ENCODE measurements around the gene TMEM266. TPM values are rescaled to one million over a fixed set of nuclear protein-coding genes. Genes with fewer than 3 reads are reported as not detected.

Gene TMEM266
- total RNA-seq, 4 donors from 2014 or later: 0.27 to 2.7 (median 1.5) TPM

DNA sequence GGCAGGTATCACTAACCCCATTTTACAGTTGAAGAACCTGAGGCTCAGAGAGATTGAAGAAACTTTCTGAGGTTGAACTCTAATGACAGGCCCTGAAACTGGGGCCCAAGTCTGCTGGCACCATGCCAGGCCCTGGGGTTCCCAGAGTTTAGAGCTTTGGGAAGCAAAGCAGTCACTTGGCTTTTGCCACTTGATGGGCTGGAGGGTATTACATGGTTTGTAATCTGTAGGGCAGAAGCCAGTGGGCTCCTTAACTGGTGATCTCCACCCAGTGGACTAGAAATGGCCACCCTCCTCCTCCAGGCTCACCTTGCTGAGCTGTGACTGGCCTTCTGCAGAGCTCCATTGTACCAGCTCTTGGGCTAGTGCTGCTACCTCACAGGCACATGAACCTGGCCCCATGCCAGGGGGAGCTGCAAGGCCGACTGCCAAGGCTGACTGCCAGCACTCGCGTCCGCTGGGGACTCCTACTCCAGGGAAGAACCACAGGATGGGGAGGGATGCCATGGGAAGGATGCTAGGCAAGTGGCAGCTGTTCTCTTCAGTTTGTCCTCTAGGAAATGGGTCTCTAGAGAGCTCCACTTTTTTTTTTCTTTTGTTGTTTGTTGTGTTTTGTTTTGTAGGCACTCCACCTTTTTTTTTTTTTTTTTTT lies 146.7 kb downstream of the TMEM266 start:
- H3K4me3 ChIP-seq (ENCODE audit: low read depth, poor library complexity, severe bottlenecking): no peak overlapping the region
- TF ChIP-seq, protein P1, sequence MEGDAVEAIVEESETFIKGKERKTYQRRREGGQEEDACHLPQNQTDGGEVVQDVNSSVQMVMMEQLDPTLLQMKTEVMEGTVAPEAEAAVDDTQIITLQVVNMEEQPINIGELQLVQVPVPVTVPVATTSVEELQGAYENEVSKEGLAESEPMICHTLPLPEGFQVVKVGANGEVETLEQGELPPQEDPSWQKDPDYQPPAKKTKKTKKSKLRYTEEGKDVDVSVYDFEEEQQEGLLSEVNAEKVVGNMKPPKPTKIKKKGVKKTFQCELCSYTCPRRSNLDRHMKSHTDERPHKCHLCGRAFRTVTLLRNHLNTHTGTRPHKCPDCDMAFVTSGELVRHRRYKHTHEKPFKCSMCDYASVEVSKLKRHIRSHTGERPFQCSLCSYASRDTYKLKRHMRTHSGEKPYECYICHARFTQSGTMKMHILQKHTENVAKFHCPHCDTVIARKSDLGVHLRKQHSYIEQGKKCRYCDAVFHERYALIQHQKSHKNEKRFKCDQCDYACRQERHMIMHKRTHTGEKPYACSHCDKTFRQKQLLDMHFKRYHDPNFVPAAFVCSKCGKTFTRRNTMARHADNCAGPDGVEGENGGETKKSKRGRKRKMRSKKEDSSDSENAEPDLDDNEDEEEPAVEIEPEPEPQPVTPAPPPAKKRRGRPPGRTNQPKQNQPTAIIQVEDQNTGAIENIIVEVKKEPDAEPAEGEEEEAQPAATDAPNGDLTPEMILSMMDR (IDR thresholded peaks at IDR 0.05): no peak
- TF ChIP-seq POLR2A (IDR thresholded peaks at IDR 0.05): no peak
- DNase-seq (ENCODE audit: low spot score in 2 of 2): peak in 1 of 2 donors; percentile 91
- intact Hi-C loops (cut with DNase I; ENCODE audit: low total_unique reads): no loop called here
- WGBS, 2 donors: 26 to 52% methylated on average over 4 of the region's 4 CpGs

GRCh38 chr15:76208084-76208785 lies 148.4 kb downstream of the TMEM266 start:
- DNase-seq (ENCODE audit: low spot score in 2 of 2): no peak
- 88 to 92% methylated on average over 8 of the region's 8 CpGs for WGBS, 2 donors
- H3K4me3 ChIP-seq (ENCODE audit: low read depth, poor library complexity, severe bottlenecking): no peak overlapping the region
- intact Hi-C loops (cut with DNase I; ENCODE audit: low total_unique reads): no loop called here
- TF ChIP-seq, protein P1 (IDR thresholded peaks at IDR 0.05): no peak
- TF ChIP-seq POLR2A (IDR thresholded peaks at IDR 0.05): no peak

GRCh38 chr15:76208786-76209424 lies 149.1 kb downstream of the TMEM266 start:
- intact Hi-C loops (cut with DNase I; ENCODE audit: low total_unique reads): no loop called here
- WGBS, 2 donors: 69 to 71% methylated on average over 2 of the region's 2 CpGs
- TF ChIP-seq POLR2A (IDR thresholded peaks at IDR 0.05): no peak
- TF ChIP-seq, protein P1 (IDR thresholded peaks at IDR 0.05): no peak
- peak in 1 of 2 donors; percentile 8 for DNase-seq (ENCODE audit: low spot score in 2 of 2)
- H3K4me3 ChIP-seq (ENCODE audit: low read depth, poor library complexity, severe bottlenecking): no peak overlapping the region

DNA sequence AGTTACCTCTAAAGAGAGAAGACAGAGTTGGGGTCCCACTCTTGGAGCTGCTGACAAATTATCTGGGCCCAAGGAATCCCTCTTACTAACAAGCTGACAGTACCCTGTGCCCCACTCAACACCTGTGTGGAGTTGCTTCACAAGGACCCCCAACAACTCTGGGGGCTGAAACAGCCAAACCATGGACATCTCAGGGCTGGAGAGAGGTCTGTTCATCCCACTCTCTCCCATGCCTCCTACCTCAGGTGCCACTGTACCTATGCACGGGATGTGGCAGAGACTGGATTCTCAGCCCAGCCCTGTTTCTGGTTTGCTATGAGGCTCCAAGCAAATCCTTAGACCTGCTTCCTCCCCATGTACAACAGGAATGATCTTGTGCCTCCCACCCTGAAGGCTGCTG lies 149.7 kb downstream of the TMEM266 start:
- WGBS, 2 donors: 83 to 100% methylated on average over 1 of the region's 1 CpG
- DNase-seq (ENCODE audit: low spot score in 2 of 2): peak in 1 of 2 donors; percentile 10
- intact Hi-C loops (cut with DNase I; ENCODE audit: low total_unique reads): no loop called here

DNA sequence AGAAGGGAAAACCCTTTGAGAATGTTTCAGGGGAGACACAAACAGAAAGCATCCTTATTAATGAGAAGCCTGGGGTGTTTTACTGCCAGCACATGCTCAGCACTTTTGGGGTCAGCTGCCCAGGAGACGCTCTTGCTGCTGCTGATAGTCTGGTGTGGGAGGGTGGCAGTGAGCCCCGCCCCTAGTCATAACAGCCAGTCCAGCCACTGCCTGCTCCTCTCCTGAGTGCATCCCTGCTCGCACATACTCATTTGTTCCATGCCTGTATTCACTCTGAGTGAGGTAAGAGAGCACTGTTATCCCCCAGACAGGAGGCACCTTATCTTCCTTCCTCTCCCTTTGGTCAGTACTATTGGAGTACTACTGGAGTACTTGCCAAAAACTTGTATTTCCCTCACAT lies 150.2 kb downstream of the TMEM266 start:
- no peak for DNase-seq (ENCODE audit: low spot score in 2 of 2)
- TF ChIP-seq, protein P1 (IDR thresholded peaks at IDR 0.05): no peak
- no peak for TF ChIP-seq POLR2A (IDR thresholded peaks at IDR 0.05)
- intact Hi-C loops (cut with DNase I; ENCODE audit: low total_unique reads): no loop called here
- H3K4me3 ChIP-seq (ENCODE audit: low read depth, poor library complexity, severe bottlenecking): no peak overlapping the region
- WGBS, 2 donors: 68 to 75% methylated on average over 3 of the region's 3 CpGs

More for the DNA sequence above, 149.7 kb downstream of the TMEM266 start:
- TF ChIP-seq, protein P1 (IDR thresholded peaks at IDR 0.05): no peak
- no peak for TF ChIP-seq POLR2A (IDR thresholded peaks at IDR 0.05)
- H3K4me3 ChIP-seq (ENCODE audit: low read depth, poor library complexity, severe bottlenecking): no peak overlapping the region

All from lower leg skin (tissue), 4 donors.